HG03342 (cell line): ENCODE data around the gene SYP.
"Not testable (repeated sequence)": the region's sequence is repeated elsewhere in the genome, so short reads cannot be mapped to it uniquely, and the experiment has no call there.

Experiments used
- ATAC-seq: cut with Tn5 transposase; IDR thresholded peaks from one replicate; pipeline ENCODE4 v1.9.1; 2021; ENCODE audit warnings: mild to moderate bottlenecking, moderate library complexity; ENCODE audit not compliant: unreplicated experiment

SYP gene

GRCh38 chrX:49190821-49191573 lies 9.0 kb downstream of the SYP start:
- ATAC-seq = peak; percentile 88

GRCh38 chrX:49189606-49190005 lies 10.4 kb downstream of the SYP start:
- ATAC-seq = no peak

GRCh38 chrX:49188468-49189076 lies 11.4 kb downstream of the SYP start:
- ATAC-seq = no peak

- ATAC-seq = no peak
Measured at GRCh38 chrX:49187526-49187925, 12.5 kb downstream of the SYP start.

- ATAC-seq = no peak
Measured at GRCh38 chrX:49187028-49187394, 13.0 kb downstream of the SYP start.

- peak; percentile 36 for ATAC-seq
Measured at GRCh38 chrX:49186125-49187027, 13.6 kb downstream of the SYP start, which contains the start of gene PRICKLE3. Gene PRICKLE3, minus strand, starts transcription at chrX:49186373. Its CDS starts 76 bp downstream, at chrX:49186297.

- ATAC-seq = no peak
Measured at GRCh38 chrX:49184294-49185281, 15.4 kb downstream of the SYP start.

GRCh38 chrX:49183701-49184281 lies 16.2 kb downstream of the SYP start:
- no peak for ATAC-seq

GRCh38 chrX:49179358-49179757 lies 20.6 kb downstream of the SYP start:
- no peak for ATAC-seq

GRCh38 chrX:49178537-49178936 lies 21.5 kb downstream of the SYP start:
- ATAC-seq = no peak

GRCh38 chrX:49177873-49178480 lies 22.0 kb downstream of the SYP start:
- no peak for ATAC-seq

GRCh38 chrX:49177338-49177833 lies 22.6 kb downstream of the SYP start:
- ATAC-seq = no peak

GRCh38 chrX:49176421-49177326 lies 23.3 kb downstream of the SYP start:
- ATAC-seq = no peak

- no peak for ATAC-seq
Measured at GRCh38 chrX:49175435-49176274, 24.3 kb downstream of the SYP start.

- no peak for ATAC-seq
Measured at GRCh38 chrX:49174723-49175122, 25.3 kb downstream of the SYP start.

GRCh38 chrX:49173544-49173943 lies 26.4 kb downstream of the SYP start:
- ATAC-seq = not testable (repeated sequence)

GRCh38 chrX:49172280-49172780 lies 27.7 kb downstream of the SYP start:
- peak; percentile 76 for ATAC-seq
